Measurements from ENCODE around the gene UPK3BL2.
"Not testable (repeated sequence)": the region's sequence is repeated elsewhere in the genome, so short reads cannot be mapped to it uniquely, and the experiment has no call there.

UPK3BL2 gene

GRCh38 chr7:102527822-102528793 lies 15.4 kb downstream of the UPK3BL2 start:
- ATAC-seq = not testable (repeated sequence)

- ATAC-seq = not testable (repeated sequence)
These were observed 16.3 kb downstream of the UPK3BL2 start for GRCh38 chr7:102527182-102527581.

GRCh38 chr7:102524803-102525202 lies 18.7 kb downstream of the UPK3BL2 start:
- ATAC-seq = not testable (repeated sequence)

- not testable (repeated sequence) for ATAC-seq
These were observed 22.7 kb downstream of the UPK3BL2 start for GRCh38 chr7:102520797-102521196.

- peak; percentile 97 to 98 for ATAC-seq
These were observed 25.8 kb downstream of the UPK3BL2 start, which contains the start of gene RASA4B for GRCh38 chr7:102517550-102518147. Gene RASA4B (minus strand): TSS chr7:102517777. CDS start chr7:102517710, 67 bp downstream.

- ATAC-seq = peak in 1 of 2 donors; percentile 11
These were observed 26.5 kb downstream of the UPK3BL2 start for GRCh38 chr7:102516951-102517350.

- ATAC-seq = not testable (repeated sequence)
These were observed 27.6 kb downstream of the UPK3BL2 start for GRCh38 chr7:102515889-102516288.

GRCh38 chr7:102514881-102515721 lies 28.4 kb downstream of the UPK3BL2 start:
- not testable (repeated sequence) for ATAC-seq

- not testable (repeated sequence) for ATAC-seq
These were observed 30.8 kb downstream of the UPK3BL2 start for GRCh38 chr7:102512642-102513221.

- peak; percentile 48 to 66 for ATAC-seq
These were observed 31.5 kb downstream of the UPK3BL2 start for GRCh38 chr7:102511860-102512522.

- not testable (repeated sequence) for ATAC-seq
These were observed 32.9 kb downstream of the UPK3BL2 start for GRCh38 chr7:102510575-102510974.

GRCh38 chr7:102507410-102508088 lies 35.9 kb downstream of the UPK3BL2 start:
- ATAC-seq = not testable (repeated sequence)

- not testable (repeated sequence) for ATAC-seq
These were observed 38.0 kb downstream of the UPK3BL2 start for GRCh38 chr7:102505298-102506185.

- not testable (repeated sequence) for ATAC-seq
These were observed 40.4 kb downstream of the UPK3BL2 start for GRCh38 chr7:102503141-102503540.

- ATAC-seq = not testable (repeated sequence)
These were observed 45.2 kb downstream of the UPK3BL2 start for GRCh38 chr7:102498321-102498720.

- ATAC-seq = not testable (repeated sequence)
These were observed 46.2 kb downstream of the UPK3BL2 start for GRCh38 chr7:102497308-102497707.

- not testable (repeated sequence) for ATAC-seq
These were observed 46.6 kb downstream of the UPK3BL2 start for GRCh38 chr7:102496861-102497260.

- ATAC-seq = peak; percentile 74 to 83
These were observed 48.9 kb downstream of the UPK3BL2 start for GRCh38 chr7:102494473-102495149.

- not testable (repeated sequence) for ATAC-seq
These were observed 49.5 kb downstream of the UPK3BL2 start for GRCh38 chr7:102494026-102494425.
